Measurements from ENCODE around the gene ST8SIA5.

- no peak for TF ChIP-seq CTCF (IDR thresholded peaks at IDR 0.05; ENCODE audit: poor library complexity, severe bottlenecking)
- TF ChIP-seq EP300 (conservative IDR thresholded peaks at IDR 0.05; ENCODE audit: poor library complexity, severe bottlenecking): no peak
- no peak for TF ChIP-seq TAF1 (IDR thresholded peaks at IDR 0.05; ENCODE audit: low read depth)
- TF ChIP-seq POLR2AphosphoS5 (IDR thresholded peaks at IDR 0.05): no peak
- no peak for TF ChIP-seq REST (IDR thresholded peaks at IDR 0.05; ENCODE audit: borderline replicate concordance)
- TF ChIP-seq RAD21 (conservative IDR thresholded peaks at IDR 0.05): no peak
Measured at GRCh38 chr18:46660957-46661749, 95.7 kb downstream of the ST8SIA5 start.

Measured in neural cell (in vitro differentiated cells).